LHCN-M2 (cell line): ENCODE data around the gene HIPK2. TPM values are rescaled to one million over a fixed set of nuclear protein-coding genes. Genes with fewer than 3 reads are reported as not detected.

Experiments
- DNase-seq: peaks from one replicate; pipeline ENCODE4 v3.0.0-alpha.2; 2012; ENCODE audit warnings: low read depth
- total RNA-seq: library from RNA; depleted of rRNA; stranded (reverse); fragments of >200 nt; gene quantifications from 2 replicates; pipeline ENCODE4 v1.2.3, GENCODE V29; 2014

HIPK2 gene
- total RNA-seq, 1 experiment from 2014 or later = 61.3 TPM

- DNase-seq = no peak
Observed at GRCh38 chr7:139783647-139784385, 6.0 kb upstream of the HIPK2 start.

GRCh38 chr7:139782932-139783331 is 5.1 kb upstream of the HIPK2 start:
- DNase-seq = no peak

GRCh38 chr7:139777133-139777891 is 486 bp downstream of the HIPK2 start:
- peak; percentile 33 for DNase-seq

- peak; percentile 46 for DNase-seq
Observed at GRCh38 chr7:139776486-139777132, 1.2 kb downstream of the HIPK2 start.

- peak; percentile 90 for DNase-seq
Observed at GRCh38 chr7:139775829-139776266, 1.9 kb downstream of the HIPK2 start.

GRCh38 chr7:139774376-139774775 is 3.4 kb downstream of the HIPK2 start:
- DNase-seq = peak; percentile 93

GRCh38 chr7:139773371-139773770 is 4.4 kb downstream of the HIPK2 start:
- no peak for DNase-seq

GRCh38 chr7:139772873-139773272 is 4.9 kb downstream of the HIPK2 start:
- no peak for DNase-seq

- no peak for DNase-seq
Observed at GRCh38 chr7:139772115-139772514, 5.7 kb downstream of the HIPK2 start.

- peak; percentile 87 for DNase-seq
Observed at GRCh38 chr7:139771001-139771956, 6.5 kb downstream of the HIPK2 start.

GRCh38 chr7:139769761-139770160 is 8.0 kb downstream of the HIPK2 start:
- DNase-seq = no peak

- no peak for DNase-seq
Observed at GRCh38 chr7:139769066-139769465, 8.7 kb downstream of the HIPK2 start.

GRCh38 chr7:139768249-139768824 is 9.5 kb downstream of the HIPK2 start:
- DNase-seq = no peak

- DNase-seq = peak; percentile 56
Observed at GRCh38 chr7:139767561-139767982, 10.2 kb downstream of the HIPK2 start.

GRCh38 chr7:139765143-139765542 is 12.7 kb downstream of the HIPK2 start:
- no peak for DNase-seq

- DNase-seq = peak; percentile 62
Observed at GRCh38 chr7:139763330-139763729, 14.5 kb downstream of the HIPK2 start.

- peak; percentile 90 for DNase-seq
Observed at GRCh38 chr7:139762886-139763285, 14.9 kb downstream of the HIPK2 start.

- no peak for DNase-seq
Observed at GRCh38 chr7:139758388-139758787, 19.4 kb downstream of the HIPK2 start.

- no peak for DNase-seq
Observed at GRCh38 chr7:139757968-139758367, 19.8 kb downstream of the HIPK2 start.

- DNase-seq = no peak
Observed at GRCh38 chr7:139753693-139754111, 24.1 kb downstream of the HIPK2 start.
